ENCODE data around the gene SNPH. TPM values are rescaled to one million over a fixed set of nuclear protein-coding genes. Genes with fewer than 3 reads are reported as not detected.

Gene SNPH
- total RNA-seq, 1 donor from 2014 or later = 0.43 TPM

- Histone ChIP-seq H3K27ac (no peak overlapping the region), H3K4me2 (no peak overlapping the region), H3K27me3 (peaks cover 28% of the 10 kb centered on the region), H3K36me3 (no peaks in the 10 kb centered on the region), H3K79me2 (ENCODE audit: low read depth) (no peaks in the 10 kb centered on the region), H3K4me3 (no peak overlapping the region), H4K20me1 (ENCODE audit: low read depth) (peaks cover 6% of the 10 kb centered on the region), H3K9me3 (ENCODE audit: low read depth) (no peaks in the 10 kb centered on the region), H3F3A (ENCODE audit: low read depth) (peaks cover 19% of the 10 kb centered on the region), H3K9ac (no peak overlapping the region), H2AFZ (replicated peaks) (no peak overlapping the region), H3K4me1 (peaks cover 8% of the 10 kb centered on the region)
- no peak for TF ChIP-seq EZH2phosphoT487 (IDR thresholded peaks at IDR 0.05)
- TF ChIP-seq, protein P1, sequence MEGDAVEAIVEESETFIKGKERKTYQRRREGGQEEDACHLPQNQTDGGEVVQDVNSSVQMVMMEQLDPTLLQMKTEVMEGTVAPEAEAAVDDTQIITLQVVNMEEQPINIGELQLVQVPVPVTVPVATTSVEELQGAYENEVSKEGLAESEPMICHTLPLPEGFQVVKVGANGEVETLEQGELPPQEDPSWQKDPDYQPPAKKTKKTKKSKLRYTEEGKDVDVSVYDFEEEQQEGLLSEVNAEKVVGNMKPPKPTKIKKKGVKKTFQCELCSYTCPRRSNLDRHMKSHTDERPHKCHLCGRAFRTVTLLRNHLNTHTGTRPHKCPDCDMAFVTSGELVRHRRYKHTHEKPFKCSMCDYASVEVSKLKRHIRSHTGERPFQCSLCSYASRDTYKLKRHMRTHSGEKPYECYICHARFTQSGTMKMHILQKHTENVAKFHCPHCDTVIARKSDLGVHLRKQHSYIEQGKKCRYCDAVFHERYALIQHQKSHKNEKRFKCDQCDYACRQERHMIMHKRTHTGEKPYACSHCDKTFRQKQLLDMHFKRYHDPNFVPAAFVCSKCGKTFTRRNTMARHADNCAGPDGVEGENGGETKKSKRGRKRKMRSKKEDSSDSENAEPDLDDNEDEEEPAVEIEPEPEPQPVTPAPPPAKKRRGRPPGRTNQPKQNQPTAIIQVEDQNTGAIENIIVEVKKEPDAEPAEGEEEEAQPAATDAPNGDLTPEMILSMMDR (IDR thresholded peaks at IDR 0.05) = no peak
- no peak for TF ChIP-seq EZH2 (IDR thresholded peaks at IDR 0.05)
- Mint-ChIP-seq H3K4me3 (no peak overlapping the region), H3K27me3 (ENCODE audit: insufficient read depth, low read depth) (peaks cover 15% of the 10 kb centered on the region), H3K4me1 (peaks cover 11% of the 10 kb centered on the region), H3K36me3 (no peaks in the 10 kb centered on the region), H3K9me3 (no peaks in the 10 kb centered on the region), H3K27ac (no peak overlapping the region)
- DNase-seq (ENCODE audit: low spot score) = no peak
Observed at GRCh38 chr20:1269850-1270249, 3.8 kb downstream of the SNPH start.

DNA sequence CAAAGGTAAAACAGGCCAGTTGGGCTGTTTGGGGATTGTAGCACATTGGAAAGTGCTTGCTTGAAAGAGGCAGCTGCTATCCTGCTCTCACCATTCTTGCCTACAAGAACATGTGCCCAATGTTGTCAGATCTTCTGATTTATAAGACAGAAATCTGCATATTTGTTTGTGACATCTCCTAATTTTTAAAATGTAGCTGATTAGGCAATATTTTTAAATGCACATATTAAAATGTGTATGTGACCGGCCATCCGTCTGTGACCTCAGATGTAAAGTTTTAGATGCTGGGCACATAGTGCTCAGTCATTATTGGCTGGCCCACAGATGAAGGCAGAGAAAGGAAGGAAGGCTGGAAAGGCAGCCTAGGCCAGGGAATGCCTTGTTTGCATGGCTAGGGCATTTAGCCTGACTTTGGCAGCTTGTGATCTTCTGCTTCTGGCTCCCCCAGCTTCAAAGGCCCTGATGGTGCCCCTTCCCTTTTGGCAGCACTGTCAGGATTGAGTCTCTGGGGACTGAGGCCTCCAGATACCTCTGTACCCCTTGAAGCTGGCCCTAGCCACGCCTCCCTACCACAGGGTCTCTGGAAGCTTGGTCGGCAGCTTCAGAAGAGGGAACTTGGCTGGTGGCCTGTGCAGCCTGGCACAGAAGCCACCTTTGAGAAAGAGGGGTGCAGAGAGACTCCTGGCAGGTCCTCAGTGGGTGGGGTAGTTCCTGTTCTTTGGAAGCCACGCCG, 6.4 kb downstream of the SNPH start:
- H3K36me3 ChIP-seq = no peaks in the 10 kb centered on the region
- H3K4me2 ChIP-seq = no peak overlapping the region
- H3K79me2 ChIP-seq (ENCODE audit: low read depth) = no peaks in the 10 kb centered on the region
- Mint-ChIP-seq H3K4me1 (peaks cover 2% of the 10 kb centered on the region), H3K27ac (no peak overlapping the region), H3K27me3 (ENCODE audit: insufficient read depth, low read depth) (peaks cover 2% of the 10 kb centered on the region), H3K4me3 (no peak overlapping the region), H3K9me3 (no peaks in the 10 kb centered on the region), H3K36me3 (no peaks in the 10 kb centered on the region)
- H3F3A ChIP-seq (ENCODE audit: low read depth) = peaks cover 2% of the 10 kb centered on the region
- peaks cover 6% of the 10 kb centered on the region for H3K27me3 ChIP-seq
- no peak for DNase-seq (ENCODE audit: low spot score)
- TF ChIP-seq EZH2 (IDR thresholded peaks at IDR 0.05) (no peak), EZH2phosphoT487 (IDR thresholded peaks at IDR 0.05) (no peak)
- TF ChIP-seq, protein P1 (IDR thresholded peaks at IDR 0.05) = no peak
- H3K4me1 ChIP-seq = no peaks in the 10 kb centered on the region
- H3K9ac ChIP-seq = no peak overlapping the region
- no peak overlapping the region for H3K4me3 ChIP-seq
- H3K9me3 ChIP-seq (ENCODE audit: low read depth) = no peaks in the 10 kb centered on the region
- H2AFZ ChIP-seq (replicated peaks) = no peak overlapping the region
- H3K27ac ChIP-seq = no peak overlapping the region
- no peaks in the 10 kb centered on the region for H4K20me1 ChIP-seq (ENCODE audit: low read depth)

DNA sequence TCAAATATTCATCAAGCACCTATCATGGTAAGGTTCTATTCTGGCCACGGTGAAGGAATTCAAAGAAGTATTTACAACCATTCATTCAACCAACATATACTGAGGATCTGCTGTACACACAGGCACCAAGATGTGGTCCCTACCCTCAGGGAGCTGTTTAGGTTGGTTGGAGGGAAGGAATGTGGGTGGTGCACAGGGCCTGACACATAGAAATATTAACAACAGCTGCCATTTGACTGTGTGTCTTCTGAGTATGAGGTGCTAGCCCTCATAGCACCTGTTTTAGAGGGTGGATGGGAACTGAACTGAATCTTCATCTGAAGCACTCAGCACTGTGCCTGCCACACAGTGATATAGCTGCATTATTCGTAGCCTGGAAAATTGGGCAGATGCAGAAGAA, 7.3 kb downstream of the SNPH start:
- no peaks in the 10 kb centered on the region for H3K4me1 Mint-ChIP-seq
- no peaks in the 10 kb centered on the region for H3K27me3 Mint-ChIP-seq (ENCODE audit: insufficient read depth, low read depth)
- Histone ChIP-seq H3K27me3 (no peaks in the 10 kb centered on the region), H4K20me1 (ENCODE audit: low read depth) (no peaks in the 10 kb centered on the region), H3K9ac (no peak overlapping the region), H3K27ac (no peak overlapping the region), H3K79me2 (ENCODE audit: low read depth) (no peaks in the 10 kb centered on the region), H3K4me1 (no peaks in the 10 kb centered on the region), H3K9me3 (ENCODE audit: low read depth) (no peaks in the 10 kb centered on the region), H3K36me3 (no peaks in the 10 kb centered on the region), H3K4me2 (no peak overlapping the region), H3F3A (ENCODE audit: low read depth) (no peaks in the 10 kb centered on the region), H2AFZ (replicated peaks) (no peak overlapping the region), H3K4me3 (no peak overlapping the region)
- no peaks in the 10 kb centered on the region for H3K9me3 Mint-ChIP-seq
- TF ChIP-seq, protein P1 (IDR thresholded peaks at IDR 0.05) = no peak
- TF ChIP-seq EZH2 (IDR thresholded peaks at IDR 0.05) (no peak), EZH2phosphoT487 (IDR thresholded peaks at IDR 0.05) (no peak)
- no peak overlapping the region for H3K4me3 Mint-ChIP-seq
- no peak for DNase-seq (ENCODE audit: low spot score)
- H3K27ac Mint-ChIP-seq = no peak overlapping the region
- no peaks in the 10 kb centered on the region for H3K36me3 Mint-ChIP-seq

Measured in neural progenitor cell (in vitro differentiated cells).